Stimulated activated CD4-positive, alpha-beta T cell treated with anti-CD3 and anti-CD28 coated beads, Interleukin-4, amount 100 ng/mL, for 48 hours (primary cell): ENCODE measurements around the gene HSD17B7.
"Not testable (repeated sequence)": the region's sequence is repeated elsewhere in the genome, so short reads cannot be mapped to it uniquely, and the experiment has no call there.

Source experiments
- DNase-seq, 2 donors: peaks; one replicate each; pipeline ENCODE4 v3.0.0-alpha.2; 2020; ENCODE audit warnings: low read depth in 2 of 2

The HSD17B7 gene, protein sequence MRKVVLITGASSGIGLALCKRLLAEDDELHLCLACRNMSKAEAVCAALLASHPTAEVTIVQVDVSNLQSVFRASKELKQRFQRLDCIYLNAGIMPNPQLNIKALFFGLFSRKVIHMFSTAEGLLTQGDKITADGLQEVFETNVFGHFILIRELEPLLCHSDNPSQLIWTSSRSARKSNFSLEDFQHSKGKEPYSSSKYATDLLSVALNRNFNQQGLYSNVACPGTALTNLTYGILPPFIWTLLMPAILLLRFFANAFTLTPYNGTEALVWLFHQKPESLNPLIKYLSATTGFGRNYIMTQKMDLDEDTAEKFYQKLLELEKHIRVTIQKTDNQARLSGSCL

DNA sequence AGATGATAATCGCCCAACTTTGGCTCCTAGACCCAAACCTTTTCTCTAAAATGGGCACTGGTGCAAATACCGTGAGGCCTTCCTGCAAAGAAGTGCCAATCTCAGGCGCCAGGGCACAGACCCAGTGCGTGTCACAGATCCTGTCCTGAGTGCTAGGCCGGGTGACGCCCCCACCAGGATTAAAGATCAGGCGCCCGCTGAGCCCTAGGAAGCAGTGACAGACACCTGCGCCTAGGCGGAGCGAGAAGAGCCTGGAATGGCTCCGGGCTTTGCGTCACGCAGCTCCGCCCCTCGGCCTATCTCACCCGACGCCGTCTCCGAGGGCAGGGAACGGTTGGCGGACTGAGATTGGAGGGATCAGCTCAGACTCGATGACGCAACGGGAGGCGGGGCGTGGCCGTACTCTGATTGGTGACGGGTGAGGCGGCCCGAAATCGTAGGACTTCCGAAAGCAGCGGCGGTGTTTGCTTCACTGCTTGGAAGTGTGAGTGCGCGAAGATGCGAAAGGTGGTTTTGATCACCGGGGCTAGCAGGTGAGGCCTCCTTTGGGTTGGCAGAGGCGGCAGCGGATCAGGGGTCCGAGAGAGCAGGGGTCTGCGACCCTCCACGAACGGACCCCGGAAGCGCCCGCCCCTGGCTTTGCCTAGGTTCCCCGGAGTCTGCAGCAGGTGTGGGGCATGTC lies at the start of gene HSD17B7:
Gene HSD17B7, plus strand, starts transcription at position 400 of the 682 bp plus-strand sequence. Its CDS starts 99 bp downstream, at position 499.
- DNase-seq, result peak; percentile 45 to 56

DNA sequence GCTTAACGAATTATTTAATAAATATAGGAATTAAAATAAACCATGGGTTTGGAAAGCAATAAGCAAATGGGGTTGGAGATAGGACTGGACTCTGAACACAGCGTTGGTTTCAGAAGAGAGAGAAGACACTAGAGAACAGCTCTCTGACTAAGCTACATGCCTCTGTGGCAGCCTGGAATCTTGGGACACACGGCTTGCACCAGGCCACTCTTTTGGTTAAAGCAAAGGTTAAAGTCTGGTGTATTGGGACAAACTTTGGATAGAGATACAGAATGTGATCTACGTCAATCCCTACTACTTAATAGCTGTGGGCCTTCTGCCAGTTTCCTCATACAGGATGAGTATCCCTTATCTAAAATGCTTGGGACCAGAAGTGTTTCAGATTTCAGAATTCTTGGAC lies 49.7 kb upstream of the HSD17B7 start:
- no peak for DNase-seq

DNA sequence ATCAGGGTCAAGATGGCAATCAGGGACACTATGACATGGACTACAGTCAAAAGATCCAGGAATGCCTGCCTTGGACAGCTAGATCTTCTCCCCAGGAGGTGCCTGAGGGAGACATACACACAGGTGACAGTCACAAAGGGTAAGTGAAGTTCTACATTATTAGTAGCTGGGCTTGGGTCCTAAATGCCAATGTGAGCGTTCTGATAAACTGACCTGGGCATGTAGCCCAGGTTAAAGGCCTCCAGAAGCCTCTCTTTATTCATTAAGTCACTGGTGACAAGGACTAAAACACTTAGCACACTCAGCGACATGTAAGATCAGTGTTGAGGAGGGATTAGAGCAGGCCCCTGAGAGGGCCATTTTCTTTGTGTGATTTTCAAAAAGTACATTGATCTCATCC lies 48.9 kb upstream of the HSD17B7 start:
- DNase-seq, result no peak

DNA sequence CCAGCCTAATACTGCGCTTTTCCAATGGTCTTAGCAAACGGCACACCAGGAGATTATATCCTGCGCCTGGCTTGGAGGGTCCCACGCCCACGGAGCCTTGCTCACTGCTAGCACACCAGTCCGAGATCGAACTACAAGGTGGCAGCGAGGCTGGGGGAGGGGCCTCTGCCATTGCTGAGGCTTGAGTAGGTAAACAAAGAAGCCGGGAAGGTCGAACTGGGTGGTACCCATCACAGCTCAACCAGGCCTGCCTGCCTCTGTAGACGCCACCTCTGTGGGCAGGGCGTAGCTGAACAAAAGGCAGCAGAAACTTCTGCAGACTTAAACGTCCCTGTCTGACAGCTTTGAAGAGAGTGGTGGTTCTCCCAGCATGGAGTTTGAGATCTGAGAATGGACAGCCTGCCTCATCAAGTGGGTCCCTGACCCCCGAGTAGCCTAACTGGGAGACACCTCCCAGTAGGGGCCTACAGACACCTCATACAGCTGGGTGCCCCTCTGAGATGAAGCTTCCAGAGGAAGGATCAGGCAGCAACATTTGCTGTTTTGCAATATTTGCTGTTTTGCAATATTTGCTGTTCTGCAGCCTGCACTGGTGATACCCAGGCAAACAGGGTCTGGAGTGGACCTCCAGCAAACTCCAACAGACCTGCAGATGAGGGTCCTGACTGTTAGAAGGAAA lies 44.1 kb upstream of the HSD17B7 start:
- DNase-seq, result not testable (repeated sequence)

DNA sequence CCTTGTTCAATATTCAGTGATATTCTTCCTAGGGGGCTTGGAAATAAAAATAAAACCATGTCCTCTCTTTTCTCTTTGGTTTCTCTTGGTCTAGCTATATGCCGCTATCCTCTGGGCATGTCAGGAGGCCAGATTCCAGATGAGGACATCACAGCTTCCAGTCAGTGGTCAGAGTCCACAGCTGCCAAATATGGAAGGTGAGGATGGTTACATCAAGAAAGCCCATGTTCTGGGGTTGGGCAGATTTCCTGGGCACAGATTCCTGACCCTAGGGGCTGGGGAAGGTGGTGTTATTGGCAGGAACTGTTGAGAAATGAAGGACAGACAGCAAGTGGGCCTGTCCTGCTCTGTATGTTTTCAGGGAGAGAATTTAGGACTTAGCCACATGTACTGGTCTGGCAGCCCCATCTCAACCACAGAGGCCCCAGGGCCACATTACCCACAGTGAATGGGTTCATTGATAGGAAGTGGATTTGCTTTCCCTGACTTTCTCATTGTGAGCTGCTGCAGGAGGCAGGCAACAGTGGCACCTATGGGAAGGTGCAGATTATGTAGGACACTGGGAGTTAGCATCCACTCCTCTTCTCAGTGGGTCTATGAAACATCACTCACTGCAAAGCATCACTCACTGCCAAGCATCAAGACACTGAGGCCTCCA lies 37.4 kb upstream of the HSD17B7 start:
- no peak for DNase-seq

DNA sequence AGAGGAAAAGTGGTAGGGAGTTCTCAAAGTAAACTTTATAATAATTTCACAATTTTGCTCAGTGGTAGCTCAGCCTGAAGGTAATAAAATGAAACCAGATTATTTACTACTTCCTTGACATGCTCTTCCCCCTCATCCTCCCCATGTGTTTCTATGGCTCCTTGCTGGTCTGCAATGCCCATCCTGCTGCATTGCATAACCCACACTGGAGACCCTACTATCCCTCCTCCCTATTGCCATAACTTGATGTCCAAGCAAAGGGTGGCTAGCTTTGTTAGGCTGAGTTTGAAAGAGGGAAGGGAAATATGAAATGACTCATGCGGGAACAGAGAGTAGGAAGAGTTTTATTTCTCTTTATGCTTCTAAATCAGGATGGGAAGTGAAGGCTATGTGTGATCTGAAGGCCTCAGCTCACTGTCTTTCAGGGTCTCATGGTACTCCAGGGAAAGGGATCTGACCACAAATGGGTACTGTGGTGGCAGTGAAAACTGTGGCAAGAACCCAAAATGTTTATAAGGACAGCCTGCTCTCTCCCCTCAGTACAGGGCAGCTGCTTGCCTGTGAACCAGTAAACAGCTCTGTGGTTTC lies 36.4 kb upstream of the HSD17B7 start:
- no peak for DNase-seq

DNA sequence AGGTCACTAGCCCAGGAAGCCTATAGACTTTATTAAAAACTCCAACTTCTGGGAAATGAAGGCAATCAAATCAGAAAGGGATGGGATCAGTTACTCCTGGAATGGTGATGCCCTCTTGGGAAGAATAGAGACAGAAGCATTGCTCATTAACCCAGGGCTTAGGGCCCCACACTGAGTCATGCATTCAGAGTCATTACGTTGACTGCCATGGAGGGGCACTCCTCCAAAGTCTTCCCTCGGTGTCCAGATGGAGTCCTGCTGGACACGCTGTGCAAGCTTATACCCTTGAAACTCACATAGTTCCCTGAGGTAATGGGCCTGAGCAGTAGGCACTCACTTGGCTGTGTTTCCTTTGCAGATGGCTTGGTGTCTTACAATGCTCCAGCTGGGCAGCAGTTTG lies 35.2 kb upstream of the HSD17B7 start:
- DNase-seq, result no peak

DNA sequence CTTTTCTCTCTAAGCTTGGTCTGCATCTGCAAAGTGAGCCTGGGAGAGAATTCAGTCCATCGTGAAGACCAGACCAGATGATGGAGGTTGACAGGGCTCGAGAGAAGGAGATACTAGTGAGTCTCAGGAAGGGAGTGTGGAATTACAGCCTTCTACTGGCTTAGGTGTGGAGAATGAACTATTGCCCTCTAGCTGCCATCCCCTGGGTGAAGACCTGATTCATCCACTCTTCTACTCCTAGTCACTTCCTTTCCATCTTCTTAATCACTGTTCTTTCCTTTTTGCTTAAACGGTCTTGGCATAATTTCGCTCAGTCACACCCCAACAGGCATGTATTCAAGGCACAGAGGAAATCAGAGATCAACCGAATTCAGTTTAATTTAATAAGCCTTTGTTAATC lies 34.0 kb upstream of the HSD17B7 start:
- no peak for DNase-seq

DNA sequence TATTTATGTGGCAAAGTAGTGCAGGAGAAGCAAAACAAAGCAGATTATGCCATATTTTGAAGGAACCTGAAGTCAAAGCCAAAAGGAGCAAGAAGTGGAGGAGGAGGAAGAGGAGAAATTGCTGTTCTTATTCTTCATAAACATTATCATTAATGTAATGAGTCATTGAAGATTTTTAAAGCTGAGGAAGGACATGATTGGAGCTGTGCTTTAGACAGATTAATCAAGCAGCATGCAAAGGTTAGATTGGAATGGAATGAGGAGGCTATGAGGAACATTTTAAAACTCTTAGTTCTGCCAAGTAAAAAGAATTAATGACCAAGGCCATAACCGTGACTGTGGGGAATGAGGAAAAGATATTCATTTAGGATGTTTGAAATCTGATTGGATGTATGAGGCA lies 33.0 kb upstream of the HSD17B7 start:
- DNase-seq, result no peak

DNA sequence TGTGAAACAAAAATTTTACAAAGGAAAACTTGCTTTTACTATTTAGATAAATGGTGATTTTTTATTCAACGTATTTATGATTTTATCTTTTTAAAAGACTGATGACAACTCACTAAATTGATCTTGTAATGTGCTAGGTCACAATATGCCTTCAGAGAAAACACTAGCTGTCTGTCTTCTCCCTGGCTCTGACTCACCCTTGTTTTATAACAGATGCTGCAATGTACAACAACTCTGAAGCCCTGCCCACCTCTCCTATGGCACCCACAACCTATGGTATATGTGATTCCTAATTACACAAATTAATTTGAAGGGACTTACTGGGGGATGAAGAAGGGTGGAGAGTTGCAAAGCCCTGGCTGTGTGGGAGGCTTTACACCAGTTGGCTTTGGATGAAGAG lies 24.7 kb upstream of the HSD17B7 start:
- no peak for DNase-seq

DNA sequence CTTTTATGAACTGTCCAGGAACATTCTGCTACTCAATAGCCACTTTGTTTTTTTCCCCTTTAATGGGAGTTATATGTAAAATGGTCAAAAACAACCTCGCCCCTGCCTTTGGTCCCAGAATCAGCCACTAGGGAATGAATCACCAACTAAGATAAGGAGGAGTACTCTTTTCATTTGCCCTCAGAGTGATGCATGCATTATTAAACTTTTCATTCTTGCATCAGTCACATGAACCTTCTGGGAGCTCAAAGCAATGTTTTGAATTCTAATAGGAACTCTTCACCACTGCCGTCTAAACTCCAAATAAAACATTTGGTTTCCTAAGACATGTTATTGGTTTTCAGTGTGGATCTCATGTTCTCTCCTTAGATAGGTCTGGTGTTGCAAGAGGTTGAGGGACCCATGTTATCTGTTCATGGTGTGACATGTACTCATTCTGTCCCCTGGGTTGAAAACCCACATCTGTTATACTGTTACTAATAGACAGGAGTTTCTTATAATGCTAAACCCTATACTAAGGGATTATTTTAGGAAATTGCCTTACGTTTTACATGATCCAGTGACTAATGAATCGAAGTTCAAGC lies 17.8 kb upstream of the HSD17B7 start:
- no peak for DNase-seq

DNA sequence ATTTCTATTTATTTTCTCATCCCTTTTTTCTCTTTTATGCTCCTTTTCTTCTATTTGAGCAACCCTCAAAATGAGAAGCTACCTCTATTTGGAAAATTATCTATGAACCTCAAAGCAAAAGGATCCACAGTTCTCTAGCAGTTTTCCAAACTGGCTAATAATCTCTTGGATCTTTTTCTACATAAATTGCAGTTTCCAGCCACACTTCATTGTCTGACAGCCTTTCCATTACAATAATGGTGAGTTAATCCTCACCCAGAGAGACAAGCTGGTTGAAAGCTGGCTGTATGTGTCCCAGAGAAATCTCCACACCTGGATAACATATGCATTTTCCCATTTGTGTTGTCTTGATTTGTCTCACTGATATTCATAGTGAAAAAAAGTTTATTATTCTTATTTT lies 16.5 kb upstream of the HSD17B7 start:
- DNase-seq, result no peak

DNA sequence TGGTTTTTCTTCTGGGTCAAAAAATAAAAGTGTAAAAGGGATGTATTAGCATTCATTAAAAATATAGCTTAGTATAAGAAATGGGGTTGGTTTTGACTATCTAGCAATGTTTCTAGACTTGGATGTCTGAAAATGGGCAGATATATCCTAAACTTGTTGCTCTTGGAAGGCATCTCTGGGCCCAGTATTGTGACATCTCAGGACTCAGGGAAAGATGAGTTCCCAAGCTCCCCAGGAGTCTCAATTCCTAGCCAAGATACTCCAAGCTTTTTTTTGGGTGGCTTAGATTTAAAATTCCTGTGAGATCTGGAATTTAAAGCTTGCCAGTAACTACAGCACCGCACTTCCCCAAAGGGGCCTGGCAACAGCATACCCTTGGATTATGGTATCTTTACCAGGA lies 11.5 kb upstream of the HSD17B7 start:
- DNase-seq, result no peak

DNA sequence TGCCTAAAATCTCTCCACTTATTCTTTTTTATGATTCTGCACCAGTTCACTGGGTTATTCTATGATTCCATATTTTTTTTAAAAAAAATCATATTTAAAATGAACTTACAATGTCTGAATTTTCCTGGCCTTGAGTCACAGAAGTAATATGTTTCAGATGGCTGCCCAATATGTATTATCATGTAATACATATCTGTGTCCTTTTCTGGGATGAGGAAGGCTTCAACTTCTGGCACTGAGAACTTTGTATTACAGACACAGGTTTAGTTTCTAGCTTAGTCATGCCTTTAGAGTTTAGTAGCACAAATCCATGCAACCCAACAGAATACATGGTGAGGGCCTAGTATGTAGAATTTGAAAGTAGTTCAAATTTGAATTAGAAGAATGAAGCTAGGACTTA lies 7.8 kb upstream of the HSD17B7 start:
- no peak for DNase-seq

DNA sequence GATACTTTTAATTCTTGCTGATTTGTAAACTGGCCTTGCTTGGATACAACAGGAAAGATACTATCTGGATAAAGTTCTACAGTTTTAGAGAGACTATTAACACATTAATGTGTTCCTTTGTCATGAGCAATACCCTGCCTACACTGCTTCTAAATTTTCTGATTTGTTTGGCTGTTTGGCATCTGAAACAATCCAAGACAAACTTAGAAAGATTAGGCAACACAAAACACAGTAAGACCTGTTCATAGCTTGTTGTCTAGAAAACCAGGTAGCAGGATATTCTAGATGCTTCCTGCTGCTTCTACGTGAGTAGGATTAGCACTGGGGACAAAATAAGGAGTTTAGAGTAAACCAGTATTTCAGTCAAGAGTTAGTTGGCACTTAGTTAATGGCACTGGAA lies 5.6 kb upstream of the HSD17B7 start:
- not testable (repeated sequence) for DNase-seq

DNA sequence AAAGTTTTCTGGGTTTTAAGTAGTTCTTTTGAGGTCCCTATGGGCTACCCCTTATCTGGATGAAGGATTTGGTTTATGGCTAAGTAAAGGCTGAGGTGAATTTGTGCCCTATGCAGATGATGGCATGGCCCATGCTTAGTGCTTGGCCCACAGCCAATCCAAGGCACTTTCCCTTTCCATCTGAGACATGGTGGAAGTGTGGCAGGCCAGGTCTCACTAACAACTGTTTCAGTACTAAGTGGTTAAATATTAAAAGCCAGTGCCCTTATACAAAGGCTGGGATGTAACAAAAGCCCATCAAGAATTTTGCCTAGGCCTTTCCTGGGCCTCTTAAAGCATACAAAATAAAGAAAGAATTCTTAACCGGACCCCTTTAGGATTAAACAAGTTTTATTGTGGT lies 1.7 kb upstream of the HSD17B7 start:
- DNase-seq, result not testable (repeated sequence)

DNA sequence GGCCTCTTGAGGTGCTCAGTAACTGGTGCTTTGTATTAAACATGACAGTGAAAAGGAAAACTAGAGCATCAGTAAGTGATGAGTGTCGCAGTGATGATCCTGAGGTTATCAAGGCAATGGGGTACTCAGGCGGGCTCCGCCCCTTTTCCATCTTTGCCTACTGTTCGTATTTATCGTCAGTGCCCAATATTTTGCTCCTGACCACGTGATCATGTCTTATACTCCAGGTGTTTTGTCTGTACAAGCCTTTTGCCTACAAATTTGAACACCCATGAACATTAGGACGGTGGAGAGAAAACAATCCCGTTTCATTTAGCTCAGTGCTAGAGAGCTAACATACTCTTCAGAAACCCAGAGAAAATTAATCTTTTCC lies 469 bp downstream of the HSD17B7 start:
- DNase-seq, result not testable (repeated sequence)

DNA sequence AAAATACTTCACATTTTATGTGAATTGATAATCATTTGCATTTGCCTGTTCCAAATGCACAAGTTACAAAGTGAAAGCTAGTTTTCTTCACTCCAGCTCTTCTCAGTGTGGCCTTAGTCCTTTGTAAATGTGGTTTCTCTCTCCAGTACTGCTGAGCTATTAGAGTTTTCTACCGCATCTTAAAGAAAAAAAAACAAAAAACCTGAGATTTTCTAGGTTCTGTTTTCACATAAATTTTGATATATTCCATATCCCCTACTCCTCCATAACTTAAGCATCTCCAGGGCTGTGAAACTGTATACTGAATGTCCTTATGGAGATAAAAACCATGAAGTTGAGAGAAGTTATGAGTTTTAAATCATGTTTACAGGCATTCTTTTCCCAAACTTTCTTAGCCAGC lies 3.8 kb downstream of the HSD17B7 start:
- DNase-seq, result not testable (repeated sequence)

DNA sequence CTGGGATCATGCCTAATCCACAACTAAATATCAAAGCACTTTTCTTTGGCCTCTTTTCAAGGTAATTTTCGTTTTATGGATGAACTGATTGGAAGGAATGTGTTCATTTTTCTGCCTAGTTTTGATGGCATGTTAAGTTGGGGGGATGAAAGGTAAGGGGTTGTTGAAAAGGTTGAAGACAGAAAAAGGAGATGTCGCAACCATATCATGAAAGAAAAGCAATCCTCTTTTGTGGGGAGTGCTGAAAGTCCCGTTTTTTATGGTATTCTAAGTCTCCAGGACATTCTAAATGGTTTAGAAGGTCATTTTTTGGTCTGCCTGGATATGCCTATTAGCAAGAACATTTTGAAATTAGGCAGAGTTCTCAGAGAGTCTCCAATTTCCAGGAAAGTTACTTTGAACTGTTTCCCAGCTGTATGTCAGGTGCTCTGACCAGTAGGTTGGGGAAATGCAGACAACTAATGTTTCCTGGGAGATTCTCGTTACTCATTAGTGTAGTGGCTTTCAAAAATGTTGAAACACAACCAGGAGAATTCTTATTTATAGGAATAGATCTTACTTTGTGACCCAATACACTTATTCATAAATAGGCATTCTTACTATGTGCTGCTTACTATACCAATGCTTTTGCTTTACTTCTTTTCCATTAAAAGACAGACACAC lies 6.2 kb downstream of the HSD17B7 start:
- DNase-seq, result not testable (repeated sequence)

DNA sequence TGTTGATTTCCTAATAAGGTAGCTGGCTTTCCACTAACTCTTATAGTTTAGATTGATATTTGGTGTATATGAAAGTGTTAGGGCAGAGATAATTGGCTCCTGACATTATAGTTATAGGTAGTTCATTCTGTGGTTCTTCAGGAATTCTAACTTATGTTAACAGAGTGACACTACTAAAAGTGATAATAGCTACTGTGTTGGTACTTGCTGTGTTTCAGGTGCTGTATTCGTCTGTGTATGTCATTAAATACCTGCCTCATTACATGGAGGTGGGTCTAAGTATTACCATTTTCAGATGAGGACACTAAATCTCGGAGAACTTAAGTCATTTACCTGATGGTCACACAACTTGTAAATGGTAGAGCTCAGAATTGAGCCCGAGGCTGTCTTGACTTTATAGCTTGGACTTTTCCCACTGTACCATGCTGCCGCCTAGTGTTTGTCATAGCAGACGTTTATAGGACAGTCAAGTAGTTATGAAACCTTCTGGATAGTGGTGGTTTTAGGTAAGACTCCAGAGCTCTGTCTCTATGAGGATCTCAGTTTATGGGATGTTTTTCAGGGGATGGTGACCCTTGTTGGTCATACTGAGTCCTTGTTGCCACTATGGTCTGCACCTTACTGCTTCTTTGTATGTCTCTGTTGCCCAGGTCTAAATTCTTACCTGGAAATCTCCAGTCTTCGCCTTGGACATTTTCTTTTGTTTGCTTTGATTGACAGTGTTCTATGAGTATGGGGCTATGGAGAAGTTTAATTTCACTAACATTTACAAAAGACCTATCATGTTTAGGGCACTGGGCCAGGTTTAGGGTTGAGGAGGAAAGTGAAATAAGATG lies 9.7 kb downstream of the HSD17B7 start:
- not testable (repeated sequence) for DNase-seq
